ENCODE results near the gene SEC61A2.
"Not testable (repeated sequence)": the region's sequence is repeated elsewhere in the genome, so short reads cannot be mapped to it uniquely, and the experiment has no call there.

The SEC61A2 gene

GRCh38 chr10:12158111-12158510 lies 28.6 kb downstream of the SEC61A2 start:
- DNase-seq (ENCODE audit: extremely low read depth in 1 of 2, low read depth in 1 of 2), result no peak

GRCh38 chr10:12160664-12161063 lies 31.2 kb downstream of the SEC61A2 start:
- no peak for DNase-seq (ENCODE audit: extremely low read depth in 1 of 2, low read depth in 1 of 2)

- no peak for DNase-seq (ENCODE audit: extremely low read depth in 1 of 2, low read depth in 1 of 2)
Measured at GRCh38 chr10:12162927-12163326, 33.5 kb downstream of the SEC61A2 start.

GRCh38 chr10:12164085-12164484 lies 34.6 kb downstream of the SEC61A2 start:
- no peak for DNase-seq (ENCODE audit: extremely low read depth in 1 of 2, low read depth in 1 of 2)

GRCh38 chr10:12165036-12165435 lies 35.6 kb downstream of the SEC61A2 start:
- DNase-seq (ENCODE audit: extremely low read depth in 1 of 2, low read depth in 1 of 2), result no peak

GRCh38 chr10:12165999-12166775 lies 36.7 kb downstream of the SEC61A2 start:
- DNase-seq (ENCODE audit: extremely low read depth in 1 of 2, low read depth in 1 of 2), result no peak

- not testable (repeated sequence) for DNase-seq (ENCODE audit: extremely low read depth in 1 of 2, low read depth in 1 of 2)
Measured at GRCh38 chr10:12171512-12171911, 42.0 kb downstream of the SEC61A2 start.

- DNase-seq (ENCODE audit: extremely low read depth in 1 of 2, low read depth in 1 of 2), result no peak
Measured at GRCh38 chr10:12177642-12178041, 48.2 kb downstream of the SEC61A2 start.

- no peak for DNase-seq (ENCODE audit: extremely low read depth in 1 of 2, low read depth in 1 of 2)
Measured at GRCh38 chr10:12179606-12180170, 50.2 kb downstream of the SEC61A2 start.

GRCh38 chr10:12180221-12180974 lies 50.9 kb downstream of the SEC61A2 start:
- no peak for DNase-seq (ENCODE audit: extremely low read depth in 1 of 2, low read depth in 1 of 2)

- DNase-seq (ENCODE audit: extremely low read depth in 1 of 2, low read depth in 1 of 2), result peak; percentile 19 to 37
Measured at GRCh38 chr10:12181065-12181775, 51.7 kb downstream of the SEC61A2 start.

GRCh38 chr10:12184165-12184564 lies 54.7 kb downstream of the SEC61A2 start:
- no peak for DNase-seq (ENCODE audit: extremely low read depth in 1 of 2, low read depth in 1 of 2)

GRCh38 chr10:12186323-12186722 lies 56.8 kb downstream of the SEC61A2 start:
- no peak for DNase-seq (ENCODE audit: extremely low read depth in 1 of 2, low read depth in 1 of 2)

GRCh38 chr10:12187321-12187905 lies 57.9 kb downstream of the SEC61A2 start:
- DNase-seq (ENCODE audit: extremely low read depth in 1 of 2, low read depth in 1 of 2), result no peak

- DNase-seq (ENCODE audit: extremely low read depth in 1 of 2, low read depth in 1 of 2), result no peak
Measured at GRCh38 chr10:12188656-12189055, 59.2 kb downstream of the SEC61A2 start.

- DNase-seq (ENCODE audit: extremely low read depth in 1 of 2, low read depth in 1 of 2), result no peak
Measured at GRCh38 chr10:12189426-12189825, 59.9 kb downstream of the SEC61A2 start.

GRCh38 chr10:12191715-12192114 lies 62.2 kb downstream of the SEC61A2 start:
- DNase-seq (ENCODE audit: extremely low read depth in 1 of 2, low read depth in 1 of 2), result no peak

GRCh38 chr10:12193193-12193592 lies 63.7 kb downstream of the SEC61A2 start:
- DNase-seq (ENCODE audit: extremely low read depth in 1 of 2, low read depth in 1 of 2), result no peak

- DNase-seq (ENCODE audit: extremely low read depth in 1 of 2, low read depth in 1 of 2), result no peak
Measured at GRCh38 chr10:12194752-12195271, 65.3 kb downstream of the SEC61A2 start.

GRCh38 chr10:12195281-12195602 lies 65.8 kb downstream of the SEC61A2 start:
- no peak for DNase-seq (ENCODE audit: extremely low read depth in 1 of 2, low read depth in 1 of 2)

All from activated CD8-positive, alpha-beta memory T cell treated with anti-CD3 and anti-CD28 coated beads for 1 hour (primary cell).